Osteocyte (in vitro differentiated cells): ENCODE results near the gene TDRD6. TPM values are rescaled to one million over a fixed set of nuclear protein-coding genes. Genes with fewer than 3 reads are reported as not detected.
A peak's percentile ranks its signal among the peaks of the same experiment; 100 is the strongest.
"Not testable (repeated sequence)": the region's sequence is repeated elsewhere in the genome, so short reads cannot be mapped to it uniquely, and the experiment has no call there.

Experiments used
- DNase-seq: peaks from one replicate; pipeline ENCODE4 v3.0.0; 2021; ENCODE audit warnings: mixed read lengths; ENCODE audit not compliant: unreplicated experiment; ENCODE audit errors: extremely low spot score
- H3K27ac Mint-ChIP-seq: one replicate; pipeline ENCODE4 v1.8.0; 2021; ENCODE audit warnings: mild to moderate bottlenecking, mixed read lengths; ENCODE audit not compliant: unreplicated experiment
- H3K27me3 Mint-ChIP-seq: one replicate; pipeline ENCODE4 v1.8.0; 2021; ENCODE audit warnings: mixed read lengths; ENCODE audit not compliant: unreplicated experiment
- H3K36me3 Mint-ChIP-seq: one replicate; pipeline ENCODE4 v1.8.0; 2021; ENCODE audit warnings: mixed read lengths; ENCODE audit not compliant: unreplicated experiment
- H3K4me1 Mint-ChIP-seq: one replicate; pipeline ENCODE4 v1.8.0; 2021; ENCODE audit warnings: mixed read lengths; ENCODE audit not compliant: unreplicated experiment
- H3K4me3 Mint-ChIP-seq: one replicate; pipeline ENCODE4 v1.8.0; 2021; ENCODE audit warnings: mild to moderate bottlenecking, moderate library complexity, mixed read lengths; ENCODE audit not compliant: unreplicated experiment
- H3K9me3 Mint-ChIP-seq: one replicate; pipeline ENCODE4 v1.8.0; 2021; ENCODE audit warnings: mixed read lengths; ENCODE audit not compliant: unreplicated experiment
- total RNA-seq: library from RNA; stranded (reverse); gene quantifications from 2 replicates; pipeline ENCODE4 v1.2.1, GENCODE V29; 2021
- TF ChIP-seq, protein P1 (sequence below): fragments of 200-600 bp; sonication (generic); IDR thresholded peaks from 2 replicates; pipeline ENCODE4 v1.5.0; 2021; ENCODE audit warnings: antibody characterized with exemption, mild to moderate bottlenecking, moderate library complexity

TDRD6 gene
- total RNA-seq, 1 donor from 2014 or later: 0.03 TPM

DNA sequence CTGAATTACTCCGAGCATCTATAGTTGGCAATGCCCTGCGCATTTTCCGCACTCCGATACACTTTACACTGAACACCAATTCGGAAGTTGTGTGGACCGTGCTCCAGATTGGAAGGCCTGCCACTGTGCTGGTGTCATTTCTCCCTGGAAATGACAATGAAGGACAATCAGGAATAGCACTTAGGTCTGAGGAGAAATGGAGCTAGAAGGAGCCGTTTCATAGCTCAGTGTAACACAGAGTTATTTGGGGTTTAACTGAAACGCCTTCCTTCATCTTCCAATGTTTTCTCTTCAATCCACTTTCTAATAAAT, 48.0 kb downstream of the TDRD6 start:
- TF ChIP-seq, protein P1, sequence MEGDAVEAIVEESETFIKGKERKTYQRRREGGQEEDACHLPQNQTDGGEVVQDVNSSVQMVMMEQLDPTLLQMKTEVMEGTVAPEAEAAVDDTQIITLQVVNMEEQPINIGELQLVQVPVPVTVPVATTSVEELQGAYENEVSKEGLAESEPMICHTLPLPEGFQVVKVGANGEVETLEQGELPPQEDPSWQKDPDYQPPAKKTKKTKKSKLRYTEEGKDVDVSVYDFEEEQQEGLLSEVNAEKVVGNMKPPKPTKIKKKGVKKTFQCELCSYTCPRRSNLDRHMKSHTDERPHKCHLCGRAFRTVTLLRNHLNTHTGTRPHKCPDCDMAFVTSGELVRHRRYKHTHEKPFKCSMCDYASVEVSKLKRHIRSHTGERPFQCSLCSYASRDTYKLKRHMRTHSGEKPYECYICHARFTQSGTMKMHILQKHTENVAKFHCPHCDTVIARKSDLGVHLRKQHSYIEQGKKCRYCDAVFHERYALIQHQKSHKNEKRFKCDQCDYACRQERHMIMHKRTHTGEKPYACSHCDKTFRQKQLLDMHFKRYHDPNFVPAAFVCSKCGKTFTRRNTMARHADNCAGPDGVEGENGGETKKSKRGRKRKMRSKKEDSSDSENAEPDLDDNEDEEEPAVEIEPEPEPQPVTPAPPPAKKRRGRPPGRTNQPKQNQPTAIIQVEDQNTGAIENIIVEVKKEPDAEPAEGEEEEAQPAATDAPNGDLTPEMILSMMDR: no peak
- DNase-seq: no peak
- peaks cover 70% of the 10 kb centered on the region for H3K27me3 Mint-ChIP-seq
- H3K27ac Mint-ChIP-seq: no peak overlapping the region
- H3K9me3 Mint-ChIP-seq: no peaks in the 10 kb centered on the region
- H3K36me3 Mint-ChIP-seq: no peaks in the 10 kb centered on the region
- H3K4me3 Mint-ChIP-seq: peak overlapping the region; percentile 64
- H3K4me1 Mint-ChIP-seq: peaks cover 10% of the 10 kb centered on the region

DNA sequence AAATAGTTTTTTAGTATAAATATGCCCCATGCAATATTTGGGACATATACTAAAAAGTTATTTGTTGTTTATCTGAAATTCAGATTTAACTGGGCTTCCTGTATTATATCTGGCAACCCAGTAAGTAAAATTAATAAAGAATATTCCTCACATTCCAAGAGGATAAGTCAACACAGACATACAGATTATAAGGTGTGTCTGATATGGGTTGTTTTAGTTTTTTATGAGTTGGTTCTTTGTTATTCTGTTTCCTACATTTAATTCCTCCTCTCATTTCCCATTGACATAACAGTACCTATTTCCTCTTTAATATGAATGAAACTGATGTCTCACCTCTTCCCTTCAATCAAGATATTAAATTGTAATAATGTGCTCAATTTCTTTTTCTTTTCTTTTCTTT, 49.2 kb downstream of the TDRD6 start:
- Mint-ChIP-seq H3K36me3 (no peaks in the 10 kb centered on the region), H3K4me1 (peaks cover 10% of the 10 kb centered on the region), H3K27ac (no peak overlapping the region), H3K4me3 (no peak overlapping the region), H3K27me3 (peaks cover 61% of the 10 kb centered on the region), H3K9me3 (no peaks in the 10 kb centered on the region)
- DNase-seq: no peak
- TF ChIP-seq, protein P1: no peak

DNA sequence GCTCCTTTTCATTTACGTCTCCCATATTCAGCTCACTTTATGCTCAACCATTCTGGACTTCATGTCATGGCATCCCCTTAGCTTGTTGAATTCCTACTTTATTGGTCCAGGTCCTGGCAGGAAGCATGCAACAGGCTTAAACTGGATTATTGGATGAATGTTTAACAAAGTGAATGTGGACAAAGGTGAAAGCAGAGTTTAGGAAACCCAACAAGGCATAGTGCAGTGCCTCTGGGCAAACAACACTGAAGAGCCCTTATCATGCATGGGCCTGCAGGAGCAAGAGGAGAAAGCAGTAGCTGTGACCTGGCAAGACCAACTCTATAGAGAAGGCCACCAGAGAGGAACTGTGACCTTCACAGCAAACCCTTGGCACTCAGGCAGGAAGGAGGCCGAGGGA, 53.8 kb downstream of the TDRD6 start:
- no peaks in the 10 kb centered on the region for H3K36me3 Mint-ChIP-seq
- no peak overlapping the region for H3K27ac Mint-ChIP-seq
- H3K27me3 Mint-ChIP-seq: peaks cover 30% of the 10 kb centered on the region
- H3K9me3 Mint-ChIP-seq: no peaks in the 10 kb centered on the region
- H3K4me3 Mint-ChIP-seq: no peak overlapping the region
- no peak for DNase-seq
- H3K4me1 Mint-ChIP-seq: no peaks in the 10 kb centered on the region
- TF ChIP-seq, protein P1: no peak

DNA sequence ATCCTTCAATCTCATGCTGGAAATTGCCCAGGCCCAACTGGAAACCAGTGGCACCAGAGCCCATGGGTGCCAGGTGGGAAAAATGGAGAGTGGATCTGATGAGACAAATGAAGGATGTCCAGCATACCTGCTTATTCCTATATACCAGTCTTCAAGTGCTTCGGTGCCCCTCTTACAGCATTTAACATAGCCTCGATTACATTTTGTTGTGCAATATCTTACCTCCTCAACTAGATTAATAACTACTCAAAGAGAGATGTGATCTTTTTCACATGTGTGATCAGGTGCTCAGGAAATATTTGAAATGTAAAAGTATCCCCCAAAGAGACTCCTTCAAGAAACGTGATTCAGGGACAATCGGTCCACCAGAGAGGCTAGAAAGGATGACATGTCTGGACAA, 54.2 kb downstream of the TDRD6 start:
- peaks cover 28% of the 10 kb centered on the region for H3K27me3 Mint-ChIP-seq
- H3K27ac Mint-ChIP-seq: no peak overlapping the region
- no peak overlapping the region for H3K4me3 Mint-ChIP-seq
- DNase-seq: no peak
- TF ChIP-seq, protein P1: no peak
- no peaks in the 10 kb centered on the region for H3K9me3 Mint-ChIP-seq
- H3K36me3 Mint-ChIP-seq: no peaks in the 10 kb centered on the region
- no peaks in the 10 kb centered on the region for H3K4me1 Mint-ChIP-seq

DNA sequence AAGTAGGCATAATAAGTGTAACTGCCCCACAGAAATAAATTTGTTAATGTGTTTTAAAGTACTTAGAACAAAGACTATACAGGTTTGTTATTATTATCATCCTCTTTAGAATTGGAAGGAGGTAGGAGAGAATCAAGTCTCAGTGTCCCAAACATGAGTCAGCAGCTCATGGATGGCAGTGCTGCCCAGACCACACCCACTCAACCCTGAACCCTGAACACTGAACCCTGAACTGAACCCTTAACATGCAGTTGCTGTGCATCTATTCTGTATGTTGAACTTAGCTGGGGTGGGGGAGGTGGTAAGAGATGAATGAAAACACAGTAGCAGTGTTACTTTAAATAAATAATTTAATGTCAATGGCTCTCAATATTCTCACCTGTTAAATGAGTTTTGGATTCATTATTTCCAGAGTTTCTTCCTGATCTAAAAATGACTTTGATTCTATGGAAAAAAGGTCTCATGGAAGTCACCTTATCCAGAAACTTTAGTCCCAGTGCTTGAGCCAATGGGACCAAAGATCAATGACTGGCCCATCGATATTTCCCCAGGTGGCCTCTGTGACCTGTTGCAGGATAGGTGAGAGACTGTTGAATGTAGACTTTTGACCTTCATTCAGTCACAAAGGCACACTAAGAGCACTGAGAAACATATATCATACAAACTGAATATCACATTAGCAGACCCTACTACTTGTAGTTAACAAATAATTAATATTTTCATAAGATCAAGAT, 55.9 kb downstream of the TDRD6 start:
- H3K36me3 Mint-ChIP-seq: no peaks in the 10 kb centered on the region
- no peak overlapping the region for H3K27ac Mint-ChIP-seq
- no peaks in the 10 kb centered on the region for H3K4me1 Mint-ChIP-seq
- no peak for DNase-seq
- peaks cover 13% of the 10 kb centered on the region for H3K27me3 Mint-ChIP-seq
- no peak overlapping the region for H3K4me3 Mint-ChIP-seq
- no peaks in the 10 kb centered on the region for H3K9me3 Mint-ChIP-seq
- TF ChIP-seq, protein P1: no peak

DNA sequence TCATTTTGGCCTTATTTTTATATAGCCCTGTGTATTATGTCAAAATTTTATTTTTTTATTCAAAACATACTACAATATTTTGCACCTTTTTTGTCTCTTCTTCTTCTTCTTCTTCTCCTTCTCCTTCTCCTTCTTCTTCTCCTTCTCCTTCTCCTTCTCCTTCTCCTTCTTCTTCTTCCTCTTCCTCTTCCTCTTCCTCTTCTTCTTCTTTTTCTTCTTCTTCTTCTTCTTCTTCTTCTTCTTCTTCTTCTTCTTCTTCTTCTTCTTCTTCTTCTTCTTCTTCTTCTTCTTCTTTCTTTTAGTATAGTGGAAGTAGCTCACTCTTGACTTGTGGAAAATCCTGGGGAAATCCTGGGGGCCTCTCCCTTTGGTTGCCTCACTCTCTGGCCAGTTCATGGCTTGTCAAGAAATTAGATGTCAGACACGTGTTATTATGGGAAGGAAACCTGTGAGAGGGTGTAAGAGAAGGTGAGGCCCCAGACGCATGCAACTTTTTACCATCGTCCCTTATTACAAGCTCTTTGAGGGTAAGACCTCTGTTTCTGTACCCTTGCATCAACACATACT, 56.6 kb downstream of the TDRD6 start:
- H3K27ac Mint-ChIP-seq, H3K36me3 Mint-ChIP-seq, H3K9me3 Mint-ChIP-seq, H3K4me1 Mint-ChIP-seq, H3K4me3 Mint-ChIP-seq, DNase-seq: not testable (repeated sequence)
- peaks cover 10% of the 10 kb centered on the region for H3K27me3 Mint-ChIP-seq
